Measurements from ENCODE around the gene CYB5R4. TPM values are rescaled to one million over a fixed set of nuclear protein-coding genes. Genes with fewer than 3 reads are reported as not detected.

CYB5R4 gene
- total RNA-seq, 4 donors from 2014 or later: 9.7 to 15.4 (median 10.5) TPM

DNA sequence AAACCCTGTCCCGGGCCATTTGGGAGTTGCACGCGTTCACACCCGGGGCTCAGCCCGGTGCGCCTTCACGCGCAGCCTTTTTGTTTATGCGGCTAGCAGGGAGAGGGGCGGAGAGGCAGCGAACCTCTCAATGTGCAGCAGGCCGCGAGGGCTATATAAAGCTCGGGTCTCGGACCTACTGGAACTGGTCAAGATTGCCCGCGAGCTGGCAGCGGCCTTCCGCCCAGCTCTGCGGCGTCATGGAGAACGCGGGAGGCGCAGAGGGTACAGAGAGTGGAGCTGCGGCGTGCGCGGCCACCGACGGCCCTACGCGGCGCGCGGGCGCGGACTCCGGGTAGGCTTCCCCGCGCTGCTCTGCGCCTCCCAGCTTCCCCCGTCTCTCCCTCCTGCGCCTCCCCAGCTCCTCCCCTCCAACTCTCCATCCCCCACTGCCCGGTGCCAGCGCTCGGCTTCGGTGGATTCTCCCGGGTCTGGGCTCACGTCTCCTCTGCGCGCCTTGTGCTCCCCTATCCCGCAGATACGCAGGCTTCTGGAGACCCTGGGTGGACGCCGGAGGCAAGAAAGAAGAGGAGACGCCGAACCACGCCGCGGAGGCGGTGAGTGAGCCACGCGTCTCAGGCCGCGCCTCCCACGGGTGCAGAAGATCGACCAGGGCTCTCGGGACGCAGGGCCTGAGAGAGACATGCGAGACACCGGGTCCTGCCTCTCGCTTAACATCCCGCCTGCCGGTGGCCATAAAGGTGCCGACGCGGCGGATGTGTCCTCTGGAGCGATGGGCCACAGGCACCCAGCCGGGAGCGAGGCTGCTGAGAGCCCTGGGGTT, 6.1 kb upstream of the CYB5R4 start, which contains the start of gene RIPPLY2:
TSS of gene RIPPLY2 (plus strand) at position 183 of the 823 bp plus-strand sequence. CDS start at position 240, 57 bp downstream.
- TF ChIP-seq POLR2AphosphoS5 (IDR thresholded peaks at IDR 0.05) (no peak), EP300 (IDR thresholded peaks at IDR 0.05) (no peak), POLR2A (IDR thresholded peaks at IDR 0.05; ENCODE audit: low read depth) (no peak)
- TF ChIP-seq, protein P1, sequence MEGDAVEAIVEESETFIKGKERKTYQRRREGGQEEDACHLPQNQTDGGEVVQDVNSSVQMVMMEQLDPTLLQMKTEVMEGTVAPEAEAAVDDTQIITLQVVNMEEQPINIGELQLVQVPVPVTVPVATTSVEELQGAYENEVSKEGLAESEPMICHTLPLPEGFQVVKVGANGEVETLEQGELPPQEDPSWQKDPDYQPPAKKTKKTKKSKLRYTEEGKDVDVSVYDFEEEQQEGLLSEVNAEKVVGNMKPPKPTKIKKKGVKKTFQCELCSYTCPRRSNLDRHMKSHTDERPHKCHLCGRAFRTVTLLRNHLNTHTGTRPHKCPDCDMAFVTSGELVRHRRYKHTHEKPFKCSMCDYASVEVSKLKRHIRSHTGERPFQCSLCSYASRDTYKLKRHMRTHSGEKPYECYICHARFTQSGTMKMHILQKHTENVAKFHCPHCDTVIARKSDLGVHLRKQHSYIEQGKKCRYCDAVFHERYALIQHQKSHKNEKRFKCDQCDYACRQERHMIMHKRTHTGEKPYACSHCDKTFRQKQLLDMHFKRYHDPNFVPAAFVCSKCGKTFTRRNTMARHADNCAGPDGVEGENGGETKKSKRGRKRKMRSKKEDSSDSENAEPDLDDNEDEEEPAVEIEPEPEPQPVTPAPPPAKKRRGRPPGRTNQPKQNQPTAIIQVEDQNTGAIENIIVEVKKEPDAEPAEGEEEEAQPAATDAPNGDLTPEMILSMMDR (IDR thresholded peaks at IDR 0.05): no peak
- peak within 1 kb of the TSS in 1 of 4 donors; percentile 14 for H3K27ac ChIP-seq (replicated peaks in 1 of 4)
- no peaks in the 10 kb centered on the region for H3K36me3 ChIP-seq
- H3K4me3 ChIP-seq: peak within 1 kb of the TSS; percentile 54 to 66 (median 58)
- peaks cover 0 to 10% (median 2%) of the 10 kb centered on the region in 4 donors for H3K27me3 ChIP-seq
- under 1% methylated on average over 31 of the region's 81 CpGs for WGBS
- H3K9me3 ChIP-seq: no peaks in the 10 kb centered on the region
- intact Hi-C loops (cut with DNase I): loop anchor here (10.0 kb wide), 1 partner anchor 1609 kb away; the partner anchor contains the start of gene IBTK
- H3K4me1 ChIP-seq: peaks cover 11 to 22% (median 20%) of the 10 kb centered on the region in 4 donors
- no peak for DNase-seq (ENCODE audit: extremely low spot score)

GRCh38 chr6:83854001-83854501, 5.4 kb upstream of the CYB5R4 start:
- no peaks in the 10 kb centered on the region for H3K9me3 ChIP-seq
- WGBS: 13% methylated on average over 18 of the region's 18 CpGs
- no peak for TF ChIP-seq POLR2AphosphoS5 (IDR thresholded peaks at IDR 0.05)
- no peak for TF ChIP-seq POLR2A (IDR thresholded peaks at IDR 0.05; ENCODE audit: low read depth)
- TF ChIP-seq, protein P1 (IDR thresholded peaks at IDR 0.05): no peak
- TF ChIP-seq EP300 (IDR thresholded peaks at IDR 0.05): no peak
- H3K36me3 ChIP-seq: no peaks in the 10 kb centered on the region
- H3K27me3 ChIP-seq: peaks cover 0 to 10% (median 2%) of the 10 kb centered on the region in 4 donors
- H3K4me1 ChIP-seq: peaks cover 16 to 28% (median 26%) of the 10 kb centered on the region in 4 donors
- no peak overlapping the region for H3K27ac ChIP-seq (replicated peaks in 1 of 4)
- DNase-seq (ENCODE audit: extremely low spot score): no peak
- peak overlapping the region; percentile 54 to 66 (median 58) for H3K4me3 ChIP-seq
- intact Hi-C loops (cut with DNase I): loop anchor here (10.0 kb wide), 1 partner anchor 1609 kb away; the partner anchor contains the start of gene IBTK

DNA sequence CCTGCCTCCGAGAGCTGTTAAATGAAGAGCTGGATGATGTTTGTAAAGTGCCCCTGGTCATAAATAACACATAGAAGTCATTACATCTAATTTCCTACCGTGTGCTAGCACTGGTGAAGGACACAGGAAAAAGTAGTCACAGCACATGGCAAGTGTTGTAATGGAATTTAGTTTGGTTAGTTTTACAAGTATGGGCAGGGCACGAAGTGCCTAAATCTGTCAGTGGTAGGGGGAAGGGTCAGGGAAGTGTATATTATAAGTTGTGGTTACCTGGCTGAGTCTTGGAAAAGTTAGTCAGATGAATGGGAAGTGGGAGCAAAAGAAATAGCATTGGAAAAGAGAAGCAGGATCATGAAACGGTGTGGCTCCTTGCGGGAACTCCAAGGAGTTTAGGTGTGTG, 4.7 kb upstream of the CYB5R4 start:
- peaks cover 17 to 30% (median 28%) of the 10 kb centered on the region in 4 donors for H3K4me1 ChIP-seq
- intact Hi-C loops (cut with DNase I): loop anchor here (10.0 kb wide), 1 partner anchor 1610 kb away; the partner anchor contains the start of gene IBTK
- no peak overlapping the region for H3K4me3 ChIP-seq
- no peaks in the 10 kb centered on the region for H3K9me3 ChIP-seq
- H3K36me3 ChIP-seq: no peaks in the 10 kb centered on the region
- DNase-seq (ENCODE audit: extremely low spot score): no peak
- peaks cover 0 to 10% (median 2%) of the 10 kb centered on the region in 4 donors for H3K27me3 ChIP-seq
- no peak overlapping the region for H3K27ac ChIP-seq (replicated peaks in 1 of 4)
- TF ChIP-seq EP300 (IDR thresholded peaks at IDR 0.05) (no peak), POLR2A (IDR thresholded peaks at IDR 0.05; ENCODE audit: low read depth) (no peak), POLR2AphosphoS5 (IDR thresholded peaks at IDR 0.05) (no peak)
- TF ChIP-seq, protein P1 (IDR thresholded peaks at IDR 0.05): no peak
- 51% methylated on average over 5 of the region's 5 CpGs for WGBS

GRCh38 chr6:83860359-83860755, 868 bp downstream of the CYB5R4 start:
- peak overlapping the region; percentile 87 to 92 (median 90) for H3K27ac ChIP-seq (replicated peaks in 1 of 4)
- 35% methylated on average over 7 of the region's 7 CpGs for WGBS
- no peaks in the 10 kb centered on the region for H3K9me3 ChIP-seq
- peaks cover 19 to 37% (median 31%) of the 10 kb centered on the region in 4 donors for H3K4me1 ChIP-seq
- no peak for TF ChIP-seq EP300 (IDR thresholded peaks at IDR 0.05)
- no peak for TF ChIP-seq POLR2A (IDR thresholded peaks at IDR 0.05; ENCODE audit: low read depth)
- TF ChIP-seq POLR2AphosphoS5 (IDR thresholded peaks at IDR 0.05): no peak
- TF ChIP-seq, protein P1 (IDR thresholded peaks at IDR 0.05): no peak
- no peak for DNase-seq (ENCODE audit: extremely low spot score)
- intact Hi-C loops (cut with DNase I): no loop called here
- peak overlapping the region; percentile 78 to 93 (median 84) for H3K4me3 ChIP-seq
- H3K36me3 ChIP-seq: peaks cover 0 to 13% (median 5%) of the 10 kb centered on the region in 4 donors
- no peaks in the 10 kb centered on the region for H3K27me3 ChIP-seq

Measured in esophagus muscularis mucosa (tissue), 4 donors.